GM18861 (cell line): Measurements from ENCODE around the gene APBA2.

Source experiments
- ATAC-seq: cut with Tn5 transposase; IDR thresholded peaks from one replicate; pipeline ENCODE4 v1.9.1; 2021; ENCODE audit not compliant: unreplicated experiment

The APBA2 gene

GRCh38 chr15:29130951-29131839 lies 245.4 kb downstream of the APBA2 start:
- no peak for ATAC-seq

GRCh38 chr15:29131840-29132420 lies 246.2 kb downstream of the APBA2 start:
- no peak for ATAC-seq

- no peak for ATAC-seq
These were observed 247.0 kb downstream of the APBA2 start for GRCh38 chr15:29132735-29133181.

GRCh38 chr15:29133321-29133720 lies 247.5 kb downstream of the APBA2 start:
- ATAC-seq, result no peak

- no peak for ATAC-seq
These were observed 248.0 kb downstream of the APBA2 start for GRCh38 chr15:29133791-29134190.

GRCh38 chr15:29134239-29134638 lies 248.5 kb downstream of the APBA2 start:
- no peak for ATAC-seq

GRCh38 chr15:29134641-29135308 lies 249.0 kb downstream of the APBA2 start:
- no peak for ATAC-seq

- no peak for ATAC-seq
These were observed 249.5 kb downstream of the APBA2 start for GRCh38 chr15:29135309-29135657.

- no peak for ATAC-seq
These were observed 250.2 kb downstream of the APBA2 start for GRCh38 chr15:29135702-29136646.

- ATAC-seq, result no peak
These were observed 252.5 kb downstream of the APBA2 start for GRCh38 chr15:29138260-29138659.

- no peak for ATAC-seq
These were observed 253.3 kb downstream of the APBA2 start for GRCh38 chr15:29139072-29139471.

- ATAC-seq, result peak; percentile 38
These were observed 254.0 kb downstream of the APBA2 start for GRCh38 chr15:29139540-29140459.

- ATAC-seq, result no peak
These were observed 254.9 kb downstream of the APBA2 start for GRCh38 chr15:29140475-29141307.

- no peak for ATAC-seq
These were observed 255.7 kb downstream of the APBA2 start for GRCh38 chr15:29141308-29142128.

GRCh38 chr15:29142129-29142747 lies 256.5 kb downstream of the APBA2 start:
- ATAC-seq, result no peak

- ATAC-seq, result no peak
These were observed 257.5 kb downstream of the APBA2 start for GRCh38 chr15:29143293-29143692.

- ATAC-seq, result peak; percentile 53
These were observed 258.3 kb downstream of the APBA2 start for GRCh38 chr15:29143909-29144635.
